ENCODE data around the gene ZNF581. TPM values are rescaled to one million over a fixed set of nuclear protein-coding genes. Genes with fewer than 3 reads are reported as not detected.

Gene ZNF581
- total RNA-seq, 1 donor from 2014 or later, result 27.2 TPM

DNA sequence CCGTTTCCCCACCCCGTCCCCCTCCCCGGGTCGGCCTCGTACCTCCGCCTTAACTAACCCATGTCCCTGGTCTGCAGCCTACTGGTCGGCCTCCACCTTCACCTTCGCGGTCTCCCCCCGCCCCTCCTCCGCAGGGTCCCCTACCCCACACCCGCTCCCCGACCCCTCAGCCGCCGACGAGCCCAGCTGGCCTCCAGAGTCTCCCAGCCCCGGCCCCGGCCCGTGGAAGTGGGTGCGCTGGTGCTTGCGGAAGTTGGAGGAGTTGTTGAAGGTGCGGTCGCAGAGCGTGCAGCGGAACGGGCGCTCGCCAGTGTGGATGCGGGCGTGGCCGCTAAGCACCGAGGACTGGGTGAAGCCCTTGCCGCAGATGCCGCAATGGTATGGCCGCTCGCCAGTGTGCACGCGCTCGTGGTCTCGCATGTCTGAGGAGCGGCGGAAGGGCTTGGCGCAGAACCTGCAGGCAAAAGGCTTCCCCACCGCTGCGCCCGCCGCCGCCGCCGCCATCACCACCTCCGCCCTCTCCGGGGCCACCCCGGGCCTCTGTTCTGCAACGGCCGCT, 21.7 kb upstream of the ZNF581 start:
- TF ChIP-seq, protein P1, sequence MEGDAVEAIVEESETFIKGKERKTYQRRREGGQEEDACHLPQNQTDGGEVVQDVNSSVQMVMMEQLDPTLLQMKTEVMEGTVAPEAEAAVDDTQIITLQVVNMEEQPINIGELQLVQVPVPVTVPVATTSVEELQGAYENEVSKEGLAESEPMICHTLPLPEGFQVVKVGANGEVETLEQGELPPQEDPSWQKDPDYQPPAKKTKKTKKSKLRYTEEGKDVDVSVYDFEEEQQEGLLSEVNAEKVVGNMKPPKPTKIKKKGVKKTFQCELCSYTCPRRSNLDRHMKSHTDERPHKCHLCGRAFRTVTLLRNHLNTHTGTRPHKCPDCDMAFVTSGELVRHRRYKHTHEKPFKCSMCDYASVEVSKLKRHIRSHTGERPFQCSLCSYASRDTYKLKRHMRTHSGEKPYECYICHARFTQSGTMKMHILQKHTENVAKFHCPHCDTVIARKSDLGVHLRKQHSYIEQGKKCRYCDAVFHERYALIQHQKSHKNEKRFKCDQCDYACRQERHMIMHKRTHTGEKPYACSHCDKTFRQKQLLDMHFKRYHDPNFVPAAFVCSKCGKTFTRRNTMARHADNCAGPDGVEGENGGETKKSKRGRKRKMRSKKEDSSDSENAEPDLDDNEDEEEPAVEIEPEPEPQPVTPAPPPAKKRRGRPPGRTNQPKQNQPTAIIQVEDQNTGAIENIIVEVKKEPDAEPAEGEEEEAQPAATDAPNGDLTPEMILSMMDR (conservative IDR thresholded peaks at IDR 0.05; ENCODE audit: low read depth, low read length), result no peak
- H3K4me3 ChIP-seq (ENCODE audit: low read depth, low read length), result no peak overlapping the region
- no peak for DNase-seq (ENCODE audit: low read depth)

DNA sequence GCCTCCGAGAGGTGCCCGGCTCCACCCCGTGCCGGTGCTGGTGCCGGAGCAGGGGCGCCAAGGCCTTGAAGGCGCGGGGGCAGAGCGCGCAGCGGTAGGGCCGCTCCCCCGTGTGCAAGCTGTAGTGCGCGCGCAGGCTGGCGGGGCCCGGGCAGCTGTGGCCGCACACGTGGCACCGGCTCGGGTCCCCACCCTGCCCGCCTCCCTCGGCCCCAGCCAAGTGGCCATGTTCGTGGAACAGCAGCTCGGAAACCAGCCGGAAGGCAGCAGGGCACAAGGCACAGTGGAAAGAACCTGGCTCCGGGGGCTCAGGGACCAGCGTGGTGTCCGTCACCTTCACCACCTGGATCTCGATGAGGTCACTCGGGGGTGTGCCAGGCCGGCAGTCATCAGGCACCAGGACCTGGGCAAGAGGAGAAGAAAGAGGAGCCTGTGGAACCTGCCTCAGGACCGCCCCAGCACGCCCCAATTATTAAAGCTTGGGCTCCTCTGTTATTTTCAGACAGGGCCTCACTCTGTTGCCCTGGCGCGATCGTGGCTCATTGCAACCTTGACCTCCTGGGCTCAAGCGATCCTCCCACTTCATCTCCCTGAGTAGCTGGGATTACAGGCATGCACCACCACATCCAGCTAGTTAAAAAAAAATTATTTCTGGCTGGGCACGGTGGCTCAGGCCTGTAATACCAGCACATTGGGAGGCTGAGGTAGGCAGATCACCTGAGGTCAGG, 21.0 kb upstream of the ZNF581 start:
- TF ChIP-seq, protein P1 (conservative IDR thresholded peaks at IDR 0.05; ENCODE audit: low read depth, low read length), result no peak
- no peak overlapping the region for H3K4me3 ChIP-seq (ENCODE audit: low read depth, low read length)
- no peak for DNase-seq (ENCODE audit: low read depth)

DNA sequence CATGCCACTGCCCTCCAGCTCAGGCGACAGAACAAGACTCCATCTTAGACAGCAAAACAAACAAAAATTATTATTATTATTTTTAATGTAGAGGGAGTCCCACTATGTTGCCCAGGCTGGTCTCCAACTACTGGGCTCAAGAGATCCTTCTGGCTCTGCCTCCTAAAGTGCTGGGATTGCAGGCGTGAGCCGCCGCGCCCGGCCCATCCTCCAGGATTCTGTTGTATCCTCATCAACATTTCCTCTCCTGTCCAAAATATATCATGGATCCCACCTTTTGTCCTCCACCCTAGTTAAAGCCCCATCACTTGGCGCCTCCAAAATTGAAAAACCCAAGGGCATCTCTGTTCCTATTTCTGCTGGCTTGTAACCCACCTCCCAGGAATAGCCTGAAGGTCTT, 20.3 kb upstream of the ZNF581 start:
- DNase-seq (ENCODE audit: low read depth), result no peak
- H3K4me3 ChIP-seq (ENCODE audit: low read depth, low read length), result no peak overlapping the region
- TF ChIP-seq, protein P1 (conservative IDR thresholded peaks at IDR 0.05; ENCODE audit: low read depth, low read length), result no peak

DNA sequence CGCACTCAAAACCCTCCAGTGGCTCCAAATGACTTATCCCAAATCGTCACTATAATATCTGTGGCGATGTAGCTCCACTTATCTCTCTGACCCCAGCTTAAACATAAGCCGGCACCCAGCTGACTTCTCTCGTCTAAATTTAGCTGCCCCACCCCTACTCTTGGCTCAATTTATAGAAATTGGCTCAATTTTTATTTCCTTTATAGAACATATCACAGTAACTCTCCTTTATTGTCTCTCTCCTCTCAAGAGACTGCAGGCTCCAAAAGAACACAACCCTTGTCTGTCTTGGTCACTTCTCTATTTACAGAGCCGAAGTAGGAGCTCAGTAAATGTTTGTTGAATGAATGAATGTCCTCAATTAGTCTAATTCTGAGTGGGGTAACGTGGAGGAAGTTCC, 19.9 kb upstream of the ZNF581 start:
- H3K4me3 ChIP-seq (ENCODE audit: low read depth, low read length), result peak overlapping the region; percentile 18
- TF ChIP-seq, protein P1 (conservative IDR thresholded peaks at IDR 0.05; ENCODE audit: low read depth, low read length), result no peak
- no peak for DNase-seq (ENCODE audit: low read depth)

DNA sequence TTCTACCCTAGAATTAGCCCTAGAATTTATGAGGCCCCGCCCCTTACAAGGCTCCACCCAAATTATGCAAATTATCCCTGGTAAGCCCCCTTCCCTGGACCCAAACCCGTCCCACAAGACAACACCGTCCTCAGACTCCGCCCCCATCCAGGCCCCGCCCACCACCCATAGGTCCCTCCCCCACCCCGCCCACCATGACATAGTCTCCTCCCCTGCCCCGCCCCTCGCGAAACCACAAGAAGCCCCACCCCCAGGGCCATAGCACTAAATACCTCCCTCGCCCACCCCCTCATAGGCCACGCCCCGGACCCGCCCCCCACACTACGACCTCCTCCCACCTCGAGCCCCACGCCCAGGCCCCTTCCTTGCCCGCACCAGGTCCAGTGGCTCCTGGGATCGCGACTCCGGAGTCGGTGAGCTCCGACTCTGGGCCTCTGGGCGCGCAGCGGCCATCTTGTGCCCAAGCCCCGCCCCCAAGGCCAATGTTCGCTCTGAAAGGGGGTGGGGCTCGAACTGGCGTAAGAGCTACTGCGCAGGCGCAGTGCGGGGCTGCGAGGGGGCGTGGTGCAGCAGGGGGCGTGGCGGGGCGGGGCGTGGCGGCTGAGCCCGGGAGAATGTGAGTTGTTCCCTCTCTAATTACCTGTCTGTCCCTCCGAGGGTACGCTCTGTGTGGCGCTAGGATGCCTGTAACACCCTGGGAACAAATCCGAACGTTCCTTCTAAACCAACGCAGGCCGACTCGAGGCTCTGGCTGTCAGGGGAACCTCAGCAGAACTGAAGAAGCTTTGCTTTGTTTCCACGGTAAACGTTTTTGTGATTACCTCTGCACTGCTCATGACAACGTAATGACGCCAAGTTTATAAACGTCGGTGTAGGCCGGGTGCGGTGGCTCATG, 19.1 kb upstream of the ZNF581 start, which contains the start of gene ZNF784:
Gene ZNF784, minus strand, starts transcription at position 458 of the 895 bp plus-strand sequence. Its CDS starts 5 bp downstream, at position 453.
- peak within 1 kb of the TSS; percentile 71 for H3K4me3 ChIP-seq (ENCODE audit: low read depth, low read length)
- TF ChIP-seq, protein P1 (conservative IDR thresholded peaks at IDR 0.05; ENCODE audit: low read depth, low read length), result no peak
- no peak for DNase-seq (ENCODE audit: low read depth)

DNA sequence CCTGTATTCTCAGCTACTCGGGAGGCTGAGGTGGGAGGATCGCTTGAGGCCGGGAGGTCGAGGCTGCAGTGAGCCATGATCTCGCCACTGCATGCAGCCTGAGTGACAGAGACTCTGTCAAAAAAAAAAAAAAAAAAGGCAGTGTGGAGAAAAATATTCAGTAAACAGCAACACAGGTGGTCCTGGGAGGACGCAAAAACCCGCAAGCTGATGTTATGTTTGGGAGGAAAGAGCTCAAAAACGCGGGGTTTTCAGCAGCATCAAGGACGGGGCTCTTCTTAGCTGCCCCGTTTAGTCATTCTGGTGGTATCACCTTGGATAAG, 18.5 kb upstream of the ZNF581 start:
- H3K4me3 ChIP-seq (ENCODE audit: low read depth, low read length), result peak overlapping the region; percentile 71
- DNase-seq (ENCODE audit: low read depth), result no peak
- TF ChIP-seq, protein P1 (conservative IDR thresholded peaks at IDR 0.05; ENCODE audit: low read depth, low read length), result no peak
